ENCODE data around the gene FUT9.
"Not testable (repeated sequence)": the region's sequence is repeated elsewhere in the genome, so short reads cannot be mapped to it uniquely, and the experiment has no call there.

Gene FUT9

GRCh38 chr6:96246563-96246962 is 230.8 kb downstream of the FUT9 start:
- no peak overlapping the region for H3K4me3 Mint-ChIP-seq
- H3K9me3 Mint-ChIP-seq: no peaks in the 10 kb centered on the region
- H3K4me1 Mint-ChIP-seq (ENCODE audit: low read depth): no peaks in the 10 kb centered on the region
- H3K27me3 Mint-ChIP-seq: no peaks in the 10 kb centered on the region
- H3K27ac Mint-ChIP-seq: no peak overlapping the region
- no peaks in the 10 kb centered on the region for H3K36me3 Mint-ChIP-seq (ENCODE audit: low read depth)

GRCh38 chr6:96249755-96250154 is 234.0 kb downstream of the FUT9 start:
- Mint-ChIP-seq H3K4me3 (no peak overlapping the region), H3K36me3 (ENCODE audit: low read depth) (no peaks in the 10 kb centered on the region), H3K27ac (no peak overlapping the region), H3K9me3 (no peaks in the 10 kb centered on the region), H3K4me1 (ENCODE audit: low read depth) (no peaks in the 10 kb centered on the region), H3K27me3 (no peaks in the 10 kb centered on the region)

- Mint-ChIP-seq H3K4me1 (ENCODE audit: low read depth) (no peaks in the 10 kb centered on the region), H3K36me3 (ENCODE audit: low read depth) (no peaks in the 10 kb centered on the region), H3K4me3 (no peak overlapping the region), H3K9me3 (no peaks in the 10 kb centered on the region), H3K27ac (no peak overlapping the region), H3K27me3 (no peaks in the 10 kb centered on the region)
Observed at GRCh38 chr6:96257751-96258150, 242.0 kb downstream of the FUT9 start.

- not testable (repeated sequence) for H3K27me3 Mint-ChIP-seq; H3K4me3 Mint-ChIP-seq; H3K9me3 Mint-ChIP-seq; H3K27ac Mint-ChIP-seq; H3K36me3 Mint-ChIP-seq (ENCODE audit: low read depth); H3K4me1 Mint-ChIP-seq (ENCODE audit: low read depth)
Observed at GRCh38 chr6:96260787-96261430, 245.1 kb downstream of the FUT9 start.
